Loucy (cell line): ENCODE measurements around the gene CDH4.

ENCODE experiments used
- H2AFZ ChIP-seq: fragments of 200-600 bp; sonication (generic); 2 replicates; pipeline ENCODE4 v1.6.0; 2016; ENCODE audit warnings: antibody characterized with exemption, mild to moderate bottlenecking, low read length, moderate library complexity
- H3F3A ChIP-seq: fragments of 200-600 bp; 2 replicates; pipeline ENCODE4 v1.6.0; 2016; ENCODE audit warnings: antibody characterized with exemption, low read depth, mild to moderate bottlenecking
- H3K27me3 ChIP-seq: fragments of 200-600 bp; sonication (generic); 2 replicates; pipeline ENCODE4 v1.6.1; 2014; ENCODE audit warnings: low read length, mild to moderate bottlenecking; ENCODE audit not compliant: insufficient read depth, poor library complexity, severe bottlenecking
- H3K36me3 ChIP-seq: fragments of 200-600 bp; sonication (generic); 2 replicates; pipeline ENCODE4 v1.6.1; 2016; ENCODE audit warnings: low read length; ENCODE audit not compliant: insufficient read depth
- H3K4me1 ChIP-seq: fragments of 200-600 bp; sonication (generic); 2 replicates; pipeline ENCODE4 v1.5.1; 2014; ENCODE audit warnings: low read length, mild to moderate bottlenecking; ENCODE audit not compliant: insufficient read depth, poor library complexity, severe bottlenecking
- H3K4me2 ChIP-seq: fragments of 200-600 bp; sonication (generic); 2 replicates; pipeline ENCODE4 v1.6.0; 2014; ENCODE audit warnings: antibody characterized with exemption, low read length, low read depth, mild to moderate bottlenecking; ENCODE audit not compliant: poor library complexity, severe bottlenecking
- H3K4me3 ChIP-seq: fragments of 200-600 bp; sonication (generic); 2 replicates; pipeline ENCODE4 v1.5.1; 2014; ENCODE audit warnings: low read length, mild to moderate bottlenecking, mixed read lengths; ENCODE audit not compliant: poor library complexity, severe bottlenecking
- H3K79me2 ChIP-seq: fragments of 200-600 bp; sonication (generic); 2 replicates; pipeline ENCODE4 v1.6.1; 2014; ENCODE audit warnings: low read length; ENCODE audit not compliant: insufficient read depth
- H3K9ac ChIP-seq: fragments of 200-600 bp; sonication (generic); 2 replicates; pipeline ENCODE4 v1.6.0; 2014; ENCODE audit warnings: mild to moderate bottlenecking, low read depth, low read length, moderate library complexity; ENCODE audit not compliant: poor library complexity, severe bottlenecking
- H3K9me2 ChIP-seq: fragments of 200-600 bp; sonication (generic); replicated peaks from 2 replicates; pipeline ENCODE4 v1.6.1; 2016; ENCODE audit warnings: low read depth, low read length, mixed read lengths
- H3K9me3 ChIP-seq: fragments of 200-600 bp; sonication (generic); 2 replicates; pipeline ENCODE4 v1.6.1; 2014; ENCODE audit warnings: mild to moderate bottlenecking, antibody characterized with exemption, low read length, low read depth; ENCODE audit not compliant: insufficient read depth
- H4K20me1 ChIP-seq: fragments of 200-600 bp; sonication (generic); 2 replicates; pipeline ENCODE4 v1.6.0; 2014; ENCODE audit warnings: antibody characterized with exemption, low read length, mild to moderate bottlenecking; ENCODE audit not compliant: insufficient read depth, poor library complexity, severe bottlenecking
- CTCF ChIP-seq: fragments of 200-600 bp; sonication (generic); conservative IDR thresholded peaks from 2 replicates; pipeline ENCODE4 v1.5.1; 2014; ENCODE audit warnings: mild to moderate bottlenecking, antibody characterized with exemption, low read length
- EZH2phosphoT487 ChIP-seq: fragments of 200-600 bp; IDR thresholded peaks from 2 replicates; pipeline ENCODE4 v1.6.1; 2018; ENCODE audit warnings: antibody characterized with exemption, mild to moderate bottlenecking, moderate library complexity, borderline replicate concordance

Gene CDH4

GRCh38 chr20:61233590-61233989 lies 18.5 kb upstream of the CDH4 start:
- H3K4me3 ChIP-seq = no peak overlapping the region
- no peaks in the 10 kb centered on the region for H3K79me2 ChIP-seq
- no peaks in the 10 kb centered on the region for H3K4me1 ChIP-seq
- H4K20me1 ChIP-seq = no peaks in the 10 kb centered on the region
- H3K27me3 ChIP-seq = no peaks in the 10 kb centered on the region
- no peaks in the 10 kb centered on the region for H3K36me3 ChIP-seq
- H2AFZ ChIP-seq = no peak overlapping the region
- H3K9me3 ChIP-seq = peaks cover 3% of the 10 kb centered on the region; the same call in 1 of the 2 replicates
- no peaks in the 10 kb centered on the region for H3F3A ChIP-seq
- H3K9ac ChIP-seq = no peak overlapping the region
- H3K9me2 ChIP-seq = no peaks in the 10 kb centered on the region
- H3K4me2 ChIP-seq = no peak overlapping the region
- TF ChIP-seq EZH2phosphoT487 (no peak), CTCF (no peak)

GRCh38 chr20:61234224-61234890 lies 17.7 kb upstream of the CDH4 start:
- Histone ChIP-seq H3K36me3 (no peaks in the 10 kb centered on the region), H3K9me3 (peaks cover 3% of the 10 kb centered on the region; the same call in 1 of the 2 replicates), H3F3A (no peaks in the 10 kb centered on the region), H2AFZ (no peak overlapping the region), H4K20me1 (no peaks in the 10 kb centered on the region), H3K9me2 (no peaks in the 10 kb centered on the region), H3K4me2 (no peak overlapping the region), H3K79me2 (no peaks in the 10 kb centered on the region), H3K9ac (no peak overlapping the region), H3K27me3 (no peaks in the 10 kb centered on the region), H3K4me1 (no peaks in the 10 kb centered on the region), H3K4me3 (no peak overlapping the region)
- TF ChIP-seq EZH2phosphoT487 (no peak), CTCF (no peak)

- H3K27me3 ChIP-seq = no peaks in the 10 kb centered on the region
- H3K9me2 ChIP-seq = no peaks in the 10 kb centered on the region
- H3F3A ChIP-seq = no peaks in the 10 kb centered on the region
- no peaks in the 10 kb centered on the region for H3K79me2 ChIP-seq
- TF ChIP-seq CTCF (no peak), EZH2phosphoT487 (no peak)
- no peaks in the 10 kb centered on the region for H3K9me3 ChIP-seq
- no peak overlapping the region for H3K4me2 ChIP-seq
- H2AFZ ChIP-seq = no peak overlapping the region
- no peaks in the 10 kb centered on the region for H4K20me1 ChIP-seq
- H3K4me1 ChIP-seq = no peaks in the 10 kb centered on the region
- no peak overlapping the region for H3K9ac ChIP-seq
- H3K36me3 ChIP-seq = no peaks in the 10 kb centered on the region
- H3K4me3 ChIP-seq = no peak overlapping the region
These were observed 15.3 kb upstream of the CDH4 start for GRCh38 chr20:61236713-61237112.
